ENCODE measurements around the gene RER1. TPM values are rescaled to one million over a fixed set of nuclear protein-coding genes. Genes with fewer than 3 reads are reported as not detected.

RER1 gene
- total RNA-seq, 1 donor from 2014 or later: 133 TPM

- intact Hi-C loops (cut with DNase I): no loop called here
- H3K27me3 ChIP-seq (ENCODE audit: low read depth): no peaks in the 10 kb centered on the region
- DNase-seq (peak; percentile 41), ATAC-seq (no peak)
- no peaks in the 10 kb centered on the region for H3K4me1 ChIP-seq
- TF ChIP-seq CTCF (IDR thresholded peaks at IDR 0.05): no peak
- no peaks in the 10 kb centered on the region for H3K36me3 ChIP-seq
- no peaks in the 10 kb centered on the region for H3K9me3 ChIP-seq
- no peak overlapping the region for H3K27ac ChIP-seq
- no peak overlapping the region for H3K4me3 ChIP-seq
These were observed 46.8 kb upstream of the RER1 start for GRCh38 chr1:2344744-2345296.

- no peak for TF ChIP-seq CTCF (IDR thresholded peaks at IDR 0.05)
- intact Hi-C loops (cut with DNase I): no loop called here
These were observed 46.2 kb upstream of the RER1 start for GRCh38 chr1:2345297-2346075.

GRCh38 chr1:2346691-2347408, 44.8 kb upstream of the RER1 start:
- H3K27me3 ChIP-seq (ENCODE audit: low read depth): no peaks in the 10 kb centered on the region
- no peaks in the 10 kb centered on the region for H3K36me3 ChIP-seq
- H3K9me3 ChIP-seq: no peaks in the 10 kb centered on the region
- no peak overlapping the region for H3K4me3 ChIP-seq
- ATAC-seq (no peak), DNase-seq (peak; percentile 20)
- no peaks in the 10 kb centered on the region for H3K4me1 ChIP-seq
- intact Hi-C loops (cut with DNase I): no loop called here
- no peak overlapping the region for H3K27ac ChIP-seq
- TF ChIP-seq CTCF (IDR thresholded peaks at IDR 0.05): no peak

More at GRCh38 chr1:2345297-2346075, 46.2 kb upstream of the RER1 start:
- H3K4me1 ChIP-seq: no peaks in the 10 kb centered on the region
- ATAC-seq (no peak), DNase-seq (peak; percentile 27)
- no peaks in the 10 kb centered on the region for H3K27me3 ChIP-seq (ENCODE audit: low read depth)
- H3K27ac ChIP-seq: no peak overlapping the region
- H3K4me3 ChIP-seq: no peak overlapping the region
- no peaks in the 10 kb centered on the region for H3K9me3 ChIP-seq
- no peaks in the 10 kb centered on the region for H3K36me3 ChIP-seq

GRCh38 chr1:2347409-2347785, 44.2 kb upstream of the RER1 start:
- DNase-seq: peak; percentile 34
- no peaks in the 10 kb centered on the region for H3K36me3 ChIP-seq
- H3K4me3 ChIP-seq: no peak overlapping the region
- intact Hi-C loops (cut with DNase I): no loop called here
- TF ChIP-seq CTCF (IDR thresholded peaks at IDR 0.05): no peak
- no peak overlapping the region for H3K27ac ChIP-seq
- ATAC-seq: no peak
- no peaks in the 10 kb centered on the region for H3K9me3 ChIP-seq
- H3K4me1 ChIP-seq: no peaks in the 10 kb centered on the region
- H3K27me3 ChIP-seq (ENCODE audit: low read depth): no peaks in the 10 kb centered on the region

- H3K27ac ChIP-seq: no peak overlapping the region
- intact Hi-C loops (cut with DNase I): no loop called here
- H3K9me3 ChIP-seq: no peaks in the 10 kb centered on the region
- DNase-seq (peak; percentile 30), ATAC-seq (no peak)
- H3K4me3 ChIP-seq: no peak overlapping the region
- no peak for TF ChIP-seq CTCF (IDR thresholded peaks at IDR 0.05)
- H3K36me3 ChIP-seq: no peaks in the 10 kb centered on the region
- no peaks in the 10 kb centered on the region for H3K27me3 ChIP-seq (ENCODE audit: low read depth)
- no peaks in the 10 kb centered on the region for H3K4me1 ChIP-seq
These were observed 43.7 kb upstream of the RER1 start for GRCh38 chr1:2347896-2348295.

Measured in lower lobe of right lung (tissue), 2 donors.